ENCODE data around the gene NANOGP8.

GRCh38 chr15:35047528-35047927 lies 37.6 kb downstream of the NANOGP8 start:
- TF ChIP-seq CTCF (IDR thresholded peaks at IDR 0.05) (no peak), POLR2A (IDR thresholded peaks at IDR 0.05) (no peak)
